HG03196 (cell line): ENCODE measurements around the gene NFYA.
"Not testable (repeated sequence)": the region's sequence is repeated elsewhere in the genome, so short reads cannot be mapped to it uniquely, and the experiment has no call there.

Experiments
- ATAC-seq: cut with Tn5 transposase; IDR thresholded peaks from one replicate; pipeline ENCODE4 v1.9.1; 2021; ENCODE audit not compliant: unreplicated experiment

The NFYA gene

GRCh38 chr6:41115027-41115426, 42.3 kb downstream of the NFYA start:
- ATAC-seq, result not testable (repeated sequence)

GRCh38 chr6:41119508-41119907, 46.7 kb downstream of the NFYA start:
- no peak for ATAC-seq

- ATAC-seq, result no peak
Measured at GRCh38 chr6:41120058-41120457, 47.3 kb downstream of the NFYA start.

- no peak for ATAC-seq
Measured at GRCh38 chr6:41122373-41122772, 49.6 kb downstream of the NFYA start.

GRCh38 chr6:41122918-41123317, 50.1 kb downstream of the NFYA start:
- ATAC-seq, result no peak

- ATAC-seq, result no peak
Measured at GRCh38 chr6:41125282-41125681, 52.5 kb downstream of the NFYA start.

GRCh38 chr6:41132254-41132653, 59.5 kb downstream of the NFYA start:
- no peak for ATAC-seq

- no peak for ATAC-seq
Measured at GRCh38 chr6:41135062-41135832, 62.5 kb downstream of the NFYA start.

GRCh38 chr6:41136911-41137310, 64.1 kb downstream of the NFYA start:
- ATAC-seq, result no peak

- no peak for ATAC-seq
Measured at GRCh38 chr6:41147917-41148316, 75.1 kb downstream of the NFYA start.
